HEK293 (cell line): ENCODE measurements around the gene PPIA.

Source experiments
- BCL11B ChIP-seq: fragments of 450-650 bp; formaldehyde crosslinking; IDR thresholded peaks from 2 replicates; pipeline ENCODE4 v1.5.1; 2016; ENCODE audit warnings: low read depth, missing biosample characterization, missing genetic modification characterization
- FEZF1 ChIP-seq: fragments of 450-650 bp; formaldehyde crosslinking; IDR thresholded peaks from 2 replicates; pipeline ENCODE4 v1.5.1; 2016; ENCODE audit warnings: missing biosample characterization, missing genetic modification characterization
- GLIS1 ChIP-seq: fragments of 450-650 bp; formaldehyde crosslinking; IDR thresholded peaks from 2 replicates; pipeline ENCODE4 v1.5.1; 2016; ENCODE audit warnings: missing biosample characterization, missing genetic modification characterization
- HOXA7 ChIP-seq: sonication (generic); formaldehyde crosslinking; IDR thresholded peaks from 2 replicates; pipeline ENCODE4 v1.8.1; 2022; ENCODE audit warnings: missing genetic modification reagents, borderline replicate concordance
- HOXD13 ChIP-seq: sonication (generic); formaldehyde crosslinking; IDR thresholded peaks from 2 replicates; pipeline ENCODE4 v1.8.0; 2022; ENCODE audit warnings: missing genetic modification reagents, borderline replicate concordance
- INSM2 ChIP-seq: fragments of 450-650 bp; formaldehyde crosslinking; IDR thresholded peaks from 2 replicates; pipeline ENCODE4 v1.5.1; 2016; ENCODE audit warnings: missing biosample characterization, missing genetic modification characterization
- KLF7 ChIP-seq: fragments of 450-650 bp; formaldehyde crosslinking; IDR thresholded peaks from 2 replicates; pipeline ENCODE4 v1.5.1; 2016; ENCODE audit warnings: missing biosample characterization, missing genetic modification characterization, borderline replicate concordance
- OSR2 ChIP-seq: fragments of 450-650 bp; formaldehyde crosslinking; IDR thresholded peaks from 2 replicates; pipeline ENCODE4 v1.5.1; 2016; ENCODE audit warnings: missing biosample characterization, missing genetic modification characterization
- PRDM10 ChIP-seq: fragments of 450-650 bp; formaldehyde crosslinking; IDR thresholded peaks from 2 replicates; pipeline ENCODE4 v1.5.1; 2016; ENCODE audit warnings: missing biosample characterization, missing genetic modification characterization
- SP7 ChIP-seq: fragments of 450-650 bp; formaldehyde crosslinking; IDR thresholded peaks from 2 replicates; pipeline ENCODE4 v1.5.1; 2016; ENCODE audit warnings: missing biosample characterization, missing genetic modification characterization
- ZBTB20 ChIP-seq: fragments of 450-650 bp; formaldehyde crosslinking; IDR thresholded peaks from 2 replicates; pipeline ENCODE4 v1.5.1; 2016; ENCODE audit warnings: missing biosample characterization, missing genetic modification characterization
- ZBTB48 ChIP-seq: fragments of 450-650 bp; formaldehyde crosslinking; IDR thresholded peaks from 2 replicates; pipeline ENCODE4 v1.5.1; 2016; ENCODE audit warnings: missing biosample characterization, missing genetic modification characterization
- ZFP41 ChIP-seq: fragments of 450-650 bp; formaldehyde crosslinking; IDR thresholded peaks from 2 replicates; pipeline ENCODE4 v1.5.1; 2016; ENCODE audit warnings: missing biosample characterization, missing genetic modification characterization, borderline replicate concordance
- ZNF157 ChIP-seq: fragments of 450-650 bp; formaldehyde crosslinking; IDR thresholded peaks from 2 replicates; pipeline ENCODE4 v1.5.1; 2016; ENCODE audit warnings: missing biosample characterization, missing genetic modification characterization
- ZNF175 ChIP-seq: fragments of 450-650 bp; formaldehyde crosslinking; IDR thresholded peaks from 2 replicates; pipeline ENCODE4 v1.5.1; 2016; ENCODE audit warnings: missing biosample characterization, missing genetic modification characterization
- ZNF223 ChIP-seq: fragments of 450-650 bp; formaldehyde crosslinking; IDR thresholded peaks from 2 replicates; pipeline ENCODE4 v1.5.1; 2016; ENCODE audit warnings: missing biosample characterization, missing genetic modification characterization
- ZNF248 ChIP-seq: fragments of 450-650 bp; formaldehyde crosslinking; IDR thresholded peaks from 2 replicates; pipeline ENCODE4 v1.5.1; 2017; ENCODE audit warnings: missing biosample characterization, missing genetic modification characterization
- ZNF335 ChIP-seq: fragments of 450-650 bp; formaldehyde crosslinking; conservative IDR thresholded peaks from 2 replicates; pipeline ENCODE4 v1.5.1; 2016; ENCODE audit warnings: missing biosample characterization, missing genetic modification characterization
- ZNF354C ChIP-seq: fragments of 450-650 bp; formaldehyde crosslinking; IDR thresholded peaks from 2 replicates; pipeline ENCODE4 v1.5.1; 2016; ENCODE audit warnings: missing biosample characterization, missing genetic modification characterization, low read depth, borderline replicate concordance
- ZNF366 ChIP-seq: fragments of 450-650 bp; formaldehyde crosslinking; conservative IDR thresholded peaks from 2 replicates; pipeline ENCODE4 v1.5.1; 2016; ENCODE audit warnings: missing biosample characterization, missing genetic modification characterization
- ZNF416 ChIP-seq: fragments of 450-650 bp; formaldehyde crosslinking; IDR thresholded peaks from 2 replicates; pipeline ENCODE4 v1.5.1; 2016; ENCODE audit warnings: missing biosample characterization, missing genetic modification characterization
- ZNF561 ChIP-seq: fragments of 450-650 bp; IDR thresholded peaks from 2 replicates; pipeline ENCODE4 v1.5.1; 2018; ENCODE audit warnings: missing biosample characterization, missing genetic modification characterization, borderline replicate concordance
- ZNF585B ChIP-seq: fragments of 450-650 bp; formaldehyde crosslinking; IDR thresholded peaks from 2 replicates; pipeline ENCODE4 v1.5.1; 2016; ENCODE audit warnings: missing biosample characterization, missing genetic modification characterization
- ZNF701 ChIP-seq: fragments of 450-650 bp; formaldehyde crosslinking; IDR thresholded peaks from 2 replicates; pipeline ENCODE4 v1.5.1; 2016; ENCODE audit warnings: missing biosample characterization, missing genetic modification characterization
- ZNF843 ChIP-seq: fragments of 450-650 bp; formaldehyde crosslinking; IDR thresholded peaks from 2 replicates; pipeline ENCODE4 v1.5.1; 2016; ENCODE audit warnings: missing biosample characterization, missing genetic modification characterization
- TF ChIP-seq, protein P1 (sequence below): fragments of 450-650 bp; formaldehyde crosslinking; IDR thresholded peaks from 2 replicates; pipeline ENCODE4 v1.5.1; 2016; ENCODE audit warnings: missing biosample characterization, missing genetic modification characterization
- TF ChIP-seq, protein P2 (sequence below): fragments of 450-650 bp; formaldehyde crosslinking; IDR thresholded peaks from 2 replicates; pipeline ENCODE4 v1.5.1; 2016; ENCODE audit warnings: missing biosample characterization, missing genetic modification characterization

The PPIA gene

GRCh38 chr7:44811093-44811492 is 14.6 kb downstream of the PPIA start (continued):
- TF ChIP-seq, protein P1, sequence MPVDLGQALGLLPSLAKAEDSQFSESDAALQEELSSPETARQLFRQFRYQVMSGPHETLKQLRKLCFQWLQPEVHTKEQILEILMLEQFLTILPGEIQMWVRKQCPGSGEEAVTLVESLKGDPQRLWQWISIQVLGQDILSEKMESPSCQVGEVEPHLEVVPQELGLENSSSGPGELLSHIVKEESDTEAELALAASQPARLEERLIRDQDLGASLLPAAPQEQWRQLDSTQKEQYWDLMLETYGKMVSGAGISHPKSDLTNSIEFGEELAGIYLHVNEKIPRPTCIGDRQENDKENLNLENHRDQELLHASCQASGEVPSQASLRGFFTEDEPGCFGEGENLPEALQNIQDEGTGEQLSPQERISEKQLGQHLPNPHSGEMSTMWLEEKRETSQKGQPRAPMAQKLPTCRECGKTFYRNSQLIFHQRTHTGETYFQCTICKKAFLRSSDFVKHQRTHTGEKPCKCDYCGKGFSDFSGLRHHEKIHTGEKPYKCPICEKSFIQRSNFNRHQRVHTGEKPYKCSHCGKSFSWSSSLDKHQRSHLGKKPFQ (tag by site-specific recombination), result no peak
- TF ChIP-seq ZNF175 (tag by site-specific recombination), result no peak
- TF ChIP-seq, protein P2, sequence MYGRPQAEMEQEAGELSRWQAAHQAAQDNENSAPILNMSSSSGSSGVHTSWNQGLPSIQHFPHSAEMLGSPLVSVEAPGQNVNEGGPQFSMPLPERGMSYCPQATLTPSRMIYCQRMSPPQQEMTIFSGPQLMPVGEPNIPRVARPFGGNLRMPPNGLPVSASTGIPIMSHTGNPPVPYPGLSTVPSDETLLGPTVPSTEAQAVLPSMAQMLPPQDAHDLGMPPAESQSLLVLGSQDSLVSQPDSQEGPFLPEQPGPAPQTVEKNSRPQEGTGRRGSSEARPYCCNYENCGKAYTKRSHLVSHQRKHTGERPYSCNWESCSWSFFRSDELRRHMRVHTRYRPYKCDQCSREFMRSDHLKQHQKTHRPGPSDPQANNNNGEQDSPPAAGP (tag by site-specific recombination), result no peak
- no peak for TF ChIP-seq ZFP41 (tag by site-specific recombination)
- no peak for TF ChIP-seq ZNF843 (tag by site-specific recombination)
- TF ChIP-seq ZNF354C (tag by site-specific recombination), result no peak
- TF ChIP-seq PRDM10 (tag by site-specific recombination), result peak; percentile 87
- no peak for TF ChIP-seq GLIS1 (tag by site-specific recombination)
- 0 out of 2 replicates have a peak, but pooled peaks have one; percentile 13 for TF ChIP-seq INSM2 (tag by site-specific recombination)
- no peak for TF ChIP-seq ZNF561 (tag by site-specific recombination)
- no peak for TF ChIP-seq KLF7 (tag by site-specific recombination)
- TF ChIP-seq SP7, result peak; percentile 46
- peak; percentile 45; the same call in 1 of the 2 replicates for TF ChIP-seq ZNF366
- TF ChIP-seq FEZF1 (tag by site-specific recombination), result no peak
- TF ChIP-seq ZBTB48 (tag by site-specific recombination), result no peak
- TF ChIP-seq ZNF157 (tag by site-specific recombination), result no peak
- no peak for TF ChIP-seq ZNF248
- TF ChIP-seq ZNF416 (tag by site-specific recombination), result no peak
- no peak for TF ChIP-seq ZNF223 (tag by site-specific recombination)
- TF ChIP-seq ZNF585B (tag by site-specific recombination), result no peak
- TF ChIP-seq HOXD13 (CRISPR knock-in tag), result no peak
- TF ChIP-seq HOXA7 (CRISPR knock-in tag), result no peak
- no peak for TF ChIP-seq ZBTB20 (tag by site-specific recombination)
- TF ChIP-seq ZNF335 (tag by site-specific recombination), result peak; percentile 39; the same call in 1 of the 2 replicates
- no peak for TF ChIP-seq BCL11B (tag by site-specific recombination)
- no peak for TF ChIP-seq ZNF701 (tag by site-specific recombination)
- TF ChIP-seq OSR2 (tag by site-specific recombination), result 0 out of 2 replicates have a peak, but pooled peaks have one; percentile 29
- TF ChIP-seq, all 188 proteins: peak for 9
